H1 (cell line): ENCODE data around the gene SLC31A2. TPM values are rescaled to one million over a fixed set of nuclear protein-coding genes. Genes with fewer than 3 reads are reported as not detected.

Experiments
- CTCF ChIA-PET: fragments of 300-600 bp; sonication (Branson Sonifier 250); formaldehyde crosslinking; loops from one replicate; lab custom pipeline; 2021; ENCODE audit not compliant: partially characterized antibody; lab: Charles Lee
- POLR2A ChIA-PET: fragments of 300-600 bp; sonication (Branson Sonifier 250); formaldehyde crosslinking; loops from one replicate; lab custom pipeline; 2021; ENCODE audit warnings: inconsistent platforms; ENCODE audit not compliant: partially characterized antibody; lab: Charles Lee
- DNase-seq, 2 experiments: peaks; one replicate each; pipeline versions ENCODE4 v3.0.0 to v3.0.0-alpha.2; 2010 to 2022; ENCODE audit warnings: low spot score in 2 of 2, low read depth in 1 of 2, mixed read lengths in 1 of 2
- FAIRE-seq: peaks from 2 replicates; lab custom pipeline; 2011; peaks lifted over from hg19 to GRCh38; lab: Jason Lieb, UNC
- H2AFZ ChIP-seq: 2 replicates; pipeline ENCODE4 v1.8.1; 2012; ENCODE audit warnings: low read length, inconsistent platforms
- H2AK5ac ChIP-seq: 2 replicates; pipeline ENCODE4 v1.6.1; 2013; ENCODE audit warnings: low read depth, low read length
- H2BK120ac ChIP-seq: replicated peaks from 2 replicates; pipeline ENCODE3; 2013; ENCODE audit warnings: low read depth, low read length, inconsistent platforms
- H2BK12ac ChIP-seq: 2 replicates; pipeline ENCODE4 v1.6.1; 2013; ENCODE audit warnings: low read depth, low read length
- H2BK15ac ChIP-seq: 2 replicates; pipeline ENCODE4 v1.6.1; 2013; ENCODE audit warnings: low read length
- H2BK20ac ChIP-seq: 2 replicates; pipeline ENCODE4 v1.6.1; 2013; ENCODE audit warnings: low read length
- H2BK5ac ChIP-seq: 2 replicates; pipeline ENCODE4 v1.6.1; 2013; ENCODE audit warnings: low read depth, low read length
- H3K14ac ChIP-seq: 2 replicates; pipeline ENCODE4 v1.6.1; 2013; ENCODE audit warnings: inconsistent platforms; ENCODE audit not compliant: insufficient read length
- H3K18ac ChIP-seq: 2 replicates; pipeline ENCODE4 v1.6.1; 2013; ENCODE audit warnings: low read length; ENCODE audit errors: extremely low read depth
- H3K23ac ChIP-seq: 2 replicates; pipeline ENCODE4 v1.6.1; 2013; ENCODE audit warnings: inconsistent platforms; ENCODE audit not compliant: insufficient read length
- H3K23me2 ChIP-seq: 2 replicates; pipeline ENCODE4 v1.6.1; 2013; ENCODE audit warnings: low read depth, low read length
- H3K27ac ChIP-seq: 2 replicates; pipeline ENCODE4 v1.6.1; 2011; ENCODE audit warnings: low read depth, low read length, inconsistent platforms
- H3K27me3 ChIP-seq, 4 experiments: replicated peaks in 1 of 4; 1 replicate in 1 of 4; 2 replicates in 3 of 4; pipeline versions ENCODE4 v1.6.1 to v1.8.1; 2011 to 2013; ENCODE audit warnings: low read length in 3 of 4, mild to moderate bottlenecking in 3 of 4, inconsistent platforms in 2 of 4, mixed read lengths in 2 of 4, moderate library complexity in 1 of 4; ENCODE audit not compliant: control insufficient read depth in 3 of 4, insufficient read depth in 3 of 4; ENCODE audit errors: extremely low read depth in 1 of 4
- H3K36me3 ChIP-seq, 4 experiments: 2 replicates each; pipeline versions ENCODE4 v1.6.1 to v1.8.1; 2011 to 2013; ENCODE audit warnings: mild to moderate bottlenecking in 4 of 4, low read length in 3 of 4, moderate library complexity in 2 of 4, control low read depth in 1 of 4, inconsistent platforms in 1 of 4; ENCODE audit not compliant: insufficient read depth in 4 of 4, control insufficient read depth in 2 of 4
- H3K4ac ChIP-seq: replicated peaks from 2 replicates; pipeline ENCODE3; 2013; ENCODE audit warnings: low read length, low read depth, mixed read lengths, inconsistent platforms; ENCODE audit not compliant: insufficient read length
- H3K4me1 ChIP-seq, 4 experiments: replicated peaks in 1 of 4; 1 replicate in 1 of 4; 2 replicates in 3 of 4; pipeline versions ENCODE4 v1.6.1 to v1.8.1; 2011 to 2013; ENCODE audit warnings: low read length in 3 of 4, inconsistent platforms in 2 of 4, mixed read lengths in 1 of 4; ENCODE audit not compliant: insufficient read depth in 4 of 4, control insufficient read depth in 3 of 4
- H3K4me2 ChIP-seq, 2 experiments: 2 replicates each; pipeline versions ENCODE4 v1.6.1 to v1.8.1; 2011 to 2013; ENCODE audit warnings: low read depth in 2 of 2, low read length in 2 of 2, control low read depth in 1 of 2, inconsistent platforms in 1 of 2, mild to moderate bottlenecking in 1 of 2; ENCODE audit not compliant: insufficient read depth in 1 of 2
- H3K4me3 ChIP-seq, 4 experiments: fragments of 200-600, 300-600 bp in 1 of 4; sonication (generic), shearing (Covaris generic), sonication (Bioruptor Twin) in 1 of 4; 2 replicates each; pipeline versions ENCODE4 v1.5.1 to v1.8.1; 2011 to 2016; ENCODE audit warnings: low read length in 4 of 4, low read depth in 3 of 4, control low read depth in 2 of 4, inconsistent platforms in 2 of 4, mild to moderate bottlenecking in 2 of 4, mixed read lengths in 1 of 4, moderate library complexity in 1 of 4; ENCODE audit not compliant: insufficient read depth in 2 of 4; ENCODE audit errors: extremely low read depth in 1 of 4
- H3K56ac ChIP-seq: replicated peaks from 2 replicates; pipeline ENCODE3; 2013; ENCODE audit warnings: low read depth, mild to moderate bottlenecking, mixed read lengths, low read length, inconsistent platforms; ENCODE audit not compliant: insufficient read length
- H3K79me1 ChIP-seq: 2 replicates; pipeline ENCODE4 v1.6.1; 2013; ENCODE audit warnings: low read depth, low read length, control low read depth
- H3K79me2 ChIP-seq, 2 experiments: 2 replicates each; pipeline versions ENCODE4 v1.6.1 to v1.8.1; 2012 to 2013; ENCODE audit warnings: low read length in 2 of 2, mild to moderate bottlenecking in 2 of 2, inconsistent platforms in 1 of 2; ENCODE audit not compliant: insufficient read depth in 2 of 2, control insufficient read depth in 1 of 2
- H3K9ac ChIP-seq, 4 experiments: replicated peaks in 1 of 4; 1 replicate in 1 of 4; 2 replicates in 3 of 4; pipeline versions ENCODE4 v1.6.1 to v1.8.1; 2011 to 2013; ENCODE audit warnings: low read depth in 3 of 4, low read length in 3 of 4, control low read depth in 2 of 4, mild to moderate bottlenecking in 2 of 4, moderate library complexity in 2 of 4, inconsistent platforms in 1 of 4; ENCODE audit errors: extremely low read depth in 1 of 4
- H3K9me3 ChIP-seq, 2 experiments: 2 replicates each; pipeline versions ENCODE4 v1.6.1 to v1.8.1; 2012 to 2013; ENCODE audit warnings: mild to moderate bottlenecking in 2 of 2, moderate library complexity in 2 of 2, control low read depth in 1 of 2, inconsistent platforms in 1 of 2, low read depth in 1 of 2, low read length in 1 of 2, mixed read lengths in 1 of 2; ENCODE audit not compliant: insufficient read depth in 2 of 2
- H4K20me1 ChIP-seq, 2 experiments: replicated peaks in 1 of 2; 2 replicates each; pipeline versions ENCODE3 to v1.8.1; 2011 to 2013; ENCODE audit warnings: inconsistent platforms in 2 of 2, low read length in 2 of 2, mild to moderate bottlenecking in 1 of 2; ENCODE audit not compliant: insufficient read depth in 2 of 2, control insufficient read depth in 1 of 2
- H4K5ac ChIP-seq: 2 replicates; pipeline ENCODE4 v1.6.1; 2013; ENCODE audit warnings: low read length, low read depth, mixed read lengths, inconsistent platforms; ENCODE audit not compliant: insufficient read length
- H4K8ac ChIP-seq: 2 replicates; pipeline ENCODE4 v1.8.0; 2013; ENCODE audit warnings: mild to moderate bottlenecking, moderate library complexity, low read length, inconsistent platforms; ENCODE audit not compliant: insufficient read depth; ENCODE audit errors: extremely low read depth
- H4K91ac ChIP-seq: replicated peaks from 2 replicates; pipeline ENCODE3; 2013; ENCODE audit warnings: low read length, mixed read lengths, inconsistent platforms; ENCODE audit not compliant: insufficient read length
- ASH2L ChIP-seq: fragments of 200-600, 300-600 bp; sonication (generic); IDR thresholded peaks from one replicate; pipeline ENCODE4 v1.7.1; 2017; ENCODE audit warnings: low read length
- ATF2 ChIP-seq: IDR thresholded peaks from 2 replicates; pipeline ENCODE4 v1.6.1; 2012; ENCODE audit warnings: low read length, inconsistent platforms
- CEBPB ChIP-seq: IDR thresholded peaks from 2 replicates; pipeline ENCODE4 v1.6.1; 2012; ENCODE audit warnings: low read depth, low read length
- CHD2 ChIP-seq: IDR thresholded peaks from 2 replicates; pipeline ENCODE4 v1.6.1; 2012; ENCODE audit warnings: low read length, improper control_type of control experiment
- CTBP2 ChIP-seq: IDR thresholded peaks from 2 replicates; pipeline ENCODE4 v1.7.0; 2011; ENCODE audit warnings: borderline replicate concordance, mild to moderate bottlenecking, moderate library complexity, mixed read lengths, low read length; ENCODE audit not compliant: insufficient read depth, insufficient read length
- EGR1 ChIP-seq: IDR thresholded peaks from 2 replicates; pipeline ENCODE4 v1.6.1; 2011; ENCODE audit warnings: low read depth, low read length, borderline replicate concordance
- GTF2F1 ChIP-seq: IDR thresholded peaks from 2 replicates; pipeline ENCODE4 v1.6.1; 2012; ENCODE audit warnings: low read depth, low read length, improper control_type of control experiment, borderline replicate concordance
- NRF1 ChIP-seq: IDR thresholded peaks from 2 replicates; pipeline ENCODE4 v1.6.1; 2011; ENCODE audit warnings: mild to moderate bottlenecking, low read depth, low read length, improper control_type of control experiment
- RXRA ChIP-seq: IDR thresholded peaks from 2 replicates; pipeline ENCODE4 v1.6.1; 2011; ENCODE audit warnings: low read depth, mild to moderate bottlenecking, low read length, moderate library complexity; ENCODE audit not compliant: insufficient read depth
- SIX5 ChIP-seq: IDR thresholded peaks from 2 replicates; pipeline ENCODE4 v1.6.1; 2011; ENCODE audit warnings: mild to moderate bottlenecking, low read depth, low read length
- SRF ChIP-seq: IDR thresholded peaks from 2 replicates; pipeline ENCODE4 v1.6.1; 2011; ENCODE audit warnings: mild to moderate bottlenecking, low read depth, low read length, moderate library complexity
- TAF1 ChIP-seq: IDR thresholded peaks from 2 replicates; pipeline ENCODE4 v1.6.1; 2011; ENCODE audit warnings: mild to moderate bottlenecking, low read depth, low read length
- WGBS, 2 experiments: shearing (Covaris generic) in 1 of 2; methylation state at CpG; one replicate each; pipeline versions ENCODE4 v1.1.6 to v1.1.7; 2013 to 2015; ENCODE audit warnings: low lambda C conversion rate in 2 of 2, mixed read lengths in 2 of 2, inconsistent platforms in 1 of 2, low coverage in 1 of 2, missing lambda C conversion rate in 1 of 2; ENCODE audit not compliant: insufficient replicate concordance in 2 of 2, insufficient coverage in 1 of 2, insufficient read length in 1 of 2; ENCODE audit errors: extremely low coverage in 1 of 2, missing lambda C conversion rate in 1 of 2; 5-methylcytosine and 5-hydroxymethylcytosine counted together
- polyA plus RNA-seq, 7 experiments: library from polyadenylated mRNA; depleted of rRNA in 3 of 7; stranded (reverse) in 5 of 7; unstranded in 2 of 7; fragments of >200 nt in 5 of 7; fragments of 200-250 nt in 2 of 7; gene quantifications; 1 replicate in 5 of 7; 2 replicates in 1 of 7; 4 replicates in 1 of 7; pipeline versions ENCODE4 v1.2.1 to v1.2.3, GENCODE V29; 2011 to 2013; ENCODE audit warnings: missing spikeins in 2 of 7, mixed read lengths in 2 of 7
- total RNA-seq: library from RNA; stranded (reverse); fragmentation: NEBNext Ultra II Directional; extraction: Animal tissue kit (Norgen Biotek cat#: 25700); gene quantifications from 2 replicates; pipeline ENCODE4 v1.2.1, GENCODE V29; 2021
- TF ChIP-seq, protein P1 (sequence below): IDR thresholded peaks from 2 replicates; pipeline ENCODE4 v1.6.1; 2011; ENCODE audit warnings: low read depth, mild to moderate bottlenecking, low read length; ENCODE audit not compliant: insufficient read depth

SLC31A2 gene
- total and polyA plus RNA-seq, 2 of the 8 experiments (the other 6 are each of a cell fraction or from before 2014, with no cell fraction given): 2.0 to 2.9 TPM

GRCh38 chr9:113154471-113154870 is 3.7 kb downstream of the SLC31A2 start:
- Histone ChIP-seq H3K9ac (no peak overlapping the region; a peak in 3 of 7 replicates), H3K79me1 (no peaks in the 10 kb centered on the region), H3K27me3 (peaks cover 0 to 10% (median 7%) of the 10 kb centered on the region in 4 experiments; a peak in 5 of 7 replicates), H3K14ac (no peak overlapping the region), H2BK15ac (no peak overlapping the region), H2BK5ac (no peak overlapping the region), H2BK20ac (no peak overlapping the region), H4K8ac (no peak overlapping the region), H3K36me3 (no peaks in the 10 kb centered on the region), H3K4me2 (no peak overlapping the region), H2AK5ac (0 out of 2 replicates have a peak overlapping the region, but pooled peaks have one; percentile 28), H4K91ac (no peak overlapping the region), H3K18ac (no peak overlapping the region), H3K56ac (no peak overlapping the region), H2BK120ac (no peak overlapping the region), H3K79me2 (no peaks in the 10 kb centered on the region), H3K4me3 (no peak overlapping the region), H3K9me3 (no peaks in the 10 kb centered on the region), H3K4ac (no peak overlapping the region), H3K27ac (no peak overlapping the region), H3K4me1 (peaks cover 0 to 2% (median under 1%) of the 10 kb centered on the region in 4 experiments; a peak in 2 of 7 replicates), H4K20me1 (no peaks in the 10 kb centered on the region), H3K23ac (no peak overlapping the region), H3K23me2 (peaks cover 5% of the 10 kb centered on the region), H4K5ac (no peak overlapping the region), H2AFZ (no peak overlapping the region), H2BK12ac (peak overlapping the region; percentile 43; the same call in 1 of the 2 replicates)
- CTCF ChIA-PET: interaction anchor here (0.9 kb wide), 1 partner anchor 24 kb away, joined by 3 read pairs; no protein-coding TSS in a partner anchor
- POLR2A ChIA-PET: no interaction called here
- no peak for FAIRE-seq
- no peak for DNase-seq
- 93% methylated on average over 6 of the region's 6 CpGs; no CpG with 5 or more reads in 1 of the 2 experiments for WGBS, 2 experiments
- TF ChIP-seq SRF (no peak), CEBPB (no peak), CHD2 (no peak), RXRA (no peak), ASH2L (no peak), TAF1 (no peak), EGR1 (no peak), CTBP2 (no peak), NRF1 (no peak), SIX5 (no peak), GTF2F1 (no peak), ATF2 (no peak)
- TF ChIP-seq, protein P1, sequence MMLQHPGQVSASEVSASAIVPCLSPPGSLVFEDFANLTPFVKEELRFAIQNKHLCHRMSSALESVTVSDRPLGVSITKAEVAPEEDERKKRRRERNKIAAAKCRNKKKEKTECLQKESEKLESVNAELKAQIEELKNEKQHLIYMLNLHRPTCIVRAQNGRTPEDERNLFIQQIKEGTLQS: no peak
